Parathyroid adenoma (tissue), 2 donors: ENCODE results near the gene FAM227B.
A peak's percentile ranks its signal among the peaks of the same experiment; 100 is the strongest.

Experiments used
- H2AFZ ChIP-seq: fragments of 300-600 bp; sonication (generic); one replicate; pipeline ENCODE4 v1.7.0; 2017; ENCODE audit warnings: antibody characterized with exemption, mild to moderate bottlenecking
- H3K27ac ChIP-seq: fragments of 300-600 bp; sonication (generic); one replicate; pipeline ENCODE4 v1.7.0; 2017
- H3K27me3 ChIP-seq: fragments of 300-600 bp; sonication (generic); one replicate; pipeline ENCODE4 v1.7.0; 2017; ENCODE audit warnings: low read length; ENCODE audit not compliant: control insufficient read depth, insufficient read depth
- H3K36me3 ChIP-seq: fragments of 300-600 bp; sonication (generic); one replicate; pipeline ENCODE4 v1.7.0; 2017; ENCODE audit warnings: low read length; ENCODE audit not compliant: control insufficient read depth, insufficient read depth
- H3K4me1 ChIP-seq: fragments of 300-600 bp; sonication (generic); one replicate; pipeline ENCODE4 v1.7.0; 2017; ENCODE audit warnings: control low read depth
- H3K4me2 ChIP-seq: fragments of 300-600 bp; sonication (generic); one replicate; pipeline ENCODE4 v1.7.0; 2017; ENCODE audit warnings: low read length
- H3K4me3 ChIP-seq: fragments of 300-600 bp; sonication (generic); one replicate; pipeline ENCODE4 v1.7.0; 2017; ENCODE audit warnings: low read depth, low read length
- H3K79me2 ChIP-seq: fragments of 300-600 bp; sonication (generic); one replicate; pipeline ENCODE4 v1.7.0; 2017; ENCODE audit warnings: control low read depth
- H3K9ac ChIP-seq: fragments of 300-600 bp; sonication (generic); one replicate; pipeline ENCODE4 v1.7.0; 2017; ENCODE audit warnings: mild to moderate bottlenecking
- H3K9me3 ChIP-seq: fragments of 300-600 bp; sonication (generic); one replicate; pipeline ENCODE4 v1.7.0; 2017; ENCODE audit warnings: low read length; ENCODE audit not compliant: control insufficient read depth
- CTCF ChIP-seq: fragments of 300-600 bp; sonication (generic); IDR thresholded peaks from one replicate; pipeline ENCODE4 v1.7.0; 2017; ENCODE audit warnings: antibody characterized with exemption, mild to moderate bottlenecking
- donor health status: primary hyperparathyroidism.

FAM227B gene

GRCh38 chr15:49625460-49626036, 4.9 kb upstream of the FAM227B start:
- H3K9me3 ChIP-seq: no peaks in the 10 kb centered on the region
- TF ChIP-seq CTCF: no peak
- H3K4me2 ChIP-seq: no peak overlapping the region
- no peak overlapping the region for H3K9ac ChIP-seq
- H3K36me3 ChIP-seq: no peaks in the 10 kb centered on the region
- H3K27ac ChIP-seq: no peak overlapping the region
- H2AFZ ChIP-seq: no peak overlapping the region
- H3K4me3 ChIP-seq: no peak overlapping the region
- no peaks in the 10 kb centered on the region for H3K27me3 ChIP-seq
- no peaks in the 10 kb centered on the region for H3K79me2 ChIP-seq
- no peaks in the 10 kb centered on the region for H3K4me1 ChIP-seq

DNA sequence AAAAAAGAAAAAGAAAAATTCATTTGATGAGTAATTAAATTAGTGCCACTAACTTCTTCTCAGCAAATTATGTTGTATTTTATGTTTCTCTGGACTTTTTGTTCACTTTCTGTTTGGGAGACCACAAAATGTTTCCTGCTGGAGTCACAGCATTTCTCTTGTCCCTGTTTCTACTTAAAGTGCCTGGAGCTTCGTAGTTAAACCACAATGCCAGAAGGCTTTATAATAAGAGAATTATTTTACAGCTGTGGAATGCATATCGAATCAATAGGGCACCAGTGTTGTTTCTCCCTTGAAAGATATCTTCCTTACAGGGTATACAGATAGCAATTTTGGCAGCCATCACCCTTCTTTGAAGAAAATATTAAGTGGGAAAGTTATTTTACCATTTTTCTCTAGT, 3.4 kb upstream of the FAM227B start:
- Histone ChIP-seq H3K9ac (no peak overlapping the region), H3K4me1 (no peaks in the 10 kb centered on the region), H3K4me2 (no peak overlapping the region), H3K4me3 (no peak overlapping the region), H3K9me3 (no peaks in the 10 kb centered on the region), H2AFZ (no peak overlapping the region), H3K27ac (no peak overlapping the region), H3K27me3 (no peaks in the 10 kb centered on the region), H3K36me3 (no peaks in the 10 kb centered on the region), H3K79me2 (no peaks in the 10 kb centered on the region)
- TF ChIP-seq CTCF: no peak

DNA sequence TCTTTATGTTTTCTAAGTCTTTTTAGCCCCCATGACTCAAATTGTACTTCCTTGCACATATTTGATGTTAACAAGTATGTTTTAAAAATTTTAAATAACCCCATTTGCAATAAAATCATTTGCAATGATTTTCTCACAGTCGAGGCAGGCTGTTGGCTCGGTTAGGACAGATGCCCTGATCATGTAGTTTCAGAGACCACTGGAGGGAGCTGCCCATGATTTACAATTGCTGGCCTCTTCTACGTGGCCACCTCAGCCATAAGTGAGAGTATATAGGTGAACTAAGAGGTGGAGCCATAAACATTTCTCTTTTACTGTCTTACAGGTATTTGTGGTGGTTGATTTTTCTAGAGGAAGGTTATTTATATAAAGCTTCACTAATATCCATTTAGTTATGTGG, 1.9 kb upstream of the FAM227B start:
- no peak overlapping the region for H3K4me2 ChIP-seq
- H3K27ac ChIP-seq: no peak overlapping the region
- no peak overlapping the region for H3K4me3 ChIP-seq
- no peaks in the 10 kb centered on the region for H3K4me1 ChIP-seq
- TF ChIP-seq CTCF: no peak
- no peak overlapping the region for H3K9ac ChIP-seq
- H3K36me3 ChIP-seq: no peaks in the 10 kb centered on the region
- H3K9me3 ChIP-seq: no peaks in the 10 kb centered on the region
- H2AFZ ChIP-seq: no peak overlapping the region
- no peaks in the 10 kb centered on the region for H3K79me2 ChIP-seq
- H3K27me3 ChIP-seq: no peaks in the 10 kb centered on the region

GRCh38 chr15:49621887-49622286, 1.3 kb upstream of the FAM227B start:
- no peak for TF ChIP-seq CTCF
- Histone ChIP-seq H3K9ac (no peak overlapping the region), H3K4me1 (no peaks in the 10 kb centered on the region), H3K4me2 (peak overlapping the region; percentile 50), H3K36me3 (no peaks in the 10 kb centered on the region), H3K4me3 (peak overlapping the region; percentile 94), H2AFZ (peak overlapping the region; percentile 88), H3K27ac (peak overlapping the region; percentile 44), H3K27me3 (no peaks in the 10 kb centered on the region), H3K9me3 (no peaks in the 10 kb centered on the region), H3K79me2 (no peaks in the 10 kb centered on the region)

DNA sequence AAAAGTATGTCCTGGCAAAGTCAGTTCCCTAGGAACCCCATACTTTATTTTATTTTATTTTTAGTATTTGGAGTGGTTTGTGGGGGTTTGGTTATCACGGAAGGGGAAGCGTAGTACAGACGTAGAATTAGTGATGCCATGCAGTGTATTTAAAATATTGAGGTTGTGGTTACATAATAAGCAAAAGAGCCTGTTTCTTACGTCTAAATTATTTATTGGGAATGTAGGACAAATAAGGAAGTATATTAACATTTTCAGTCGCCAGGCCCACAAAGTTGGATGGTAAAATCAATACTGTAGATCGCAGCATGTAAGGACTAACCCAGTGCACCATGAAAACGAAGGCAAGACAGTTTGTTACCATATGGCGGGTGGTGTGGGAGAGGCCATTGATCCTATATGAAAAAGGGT, 788 bp upstream of the FAM227B start:
- Histone ChIP-seq H3K27ac (peak overlapping the region; percentile 75), H3K79me2 (no peaks in the 10 kb centered on the region)
- TF ChIP-seq CTCF: no peak

More for the DNA sequence above, 788 bp upstream of the FAM227B start:
- Histone ChIP-seq H3K27me3 (no peaks in the 10 kb centered on the region), H3K4me1 (no peaks in the 10 kb centered on the region), H2AFZ (peak overlapping the region; percentile 88), H3K9ac (no peak overlapping the region), H3K4me2 (peak overlapping the region; percentile 50), H3K4me3 (peak overlapping the region; percentile 94), H3K36me3 (no peaks in the 10 kb centered on the region), H3K9me3 (no peaks in the 10 kb centered on the region)
